Measurements from ENCODE around the gene CDC42BPG.

DNA sequence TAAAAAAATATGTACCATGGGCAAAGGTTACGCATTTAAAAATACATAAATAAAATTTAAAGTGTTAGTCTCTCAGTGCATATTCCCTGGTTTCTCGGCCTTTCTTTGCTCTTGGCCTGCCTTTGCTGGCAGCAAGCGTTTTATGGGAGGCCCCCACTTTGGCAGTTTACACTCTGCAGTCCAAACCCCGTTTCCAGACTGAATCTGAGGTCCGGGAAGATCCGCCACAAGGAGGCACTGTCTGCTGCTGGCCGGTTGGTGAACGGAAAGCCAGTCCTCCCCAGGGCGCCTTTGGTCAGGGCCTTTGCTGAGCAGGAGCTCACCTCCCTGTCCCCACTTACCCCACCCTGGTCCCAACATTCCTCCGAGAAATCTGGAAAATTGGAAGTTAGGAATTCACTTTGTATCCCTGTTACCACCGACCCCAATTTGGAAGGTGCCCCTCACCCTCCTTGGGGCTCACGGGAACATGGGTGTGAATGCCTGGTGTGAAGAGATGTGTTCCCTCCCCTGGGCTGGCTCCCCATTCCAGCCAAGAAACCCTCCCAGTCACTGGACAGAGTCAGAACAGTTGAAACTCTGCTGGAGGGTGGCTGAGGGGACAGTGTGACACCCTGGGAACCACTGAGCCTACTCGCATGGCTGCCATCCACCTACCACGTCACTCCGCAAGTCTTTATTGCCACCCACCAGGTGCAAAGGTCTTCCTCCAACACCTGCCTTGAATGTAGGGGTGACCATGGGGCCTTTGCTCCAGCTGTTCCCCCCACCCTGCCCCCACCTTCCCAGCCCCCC is 56.7 kb downstream of the CDC42BPG start:
- TF ChIP-seq CTCF (conservative IDR thresholded peaks at IDR 0.05; ENCODE audit: low read depth, low read length) (peak; percentile 93), EZH2phosphoT487 (IDR thresholded peaks at IDR 0.05; ENCODE audit: borderline replicate concordance, low read length) (no peak)

Data from PC-3 (cell line).